RWPE2 (cell line): ENCODE measurements around the gene BCL2L12.

ENCODE experiments used
- ATAC-seq: fragments of 200-7000 bp; cut with Tn5 transposase; 3 replicates; pipeline ENCODE4 v1.9.1; 2021; ENCODE audit warnings: low read depth
- DNase-seq: peaks from one replicate; pipeline ENCODE4 v3.0.0-alpha.2; 2020; ENCODE audit warnings: low spot score
- H3K27ac ChIP-seq: fragments of 450-650 bp; 2 replicates; pipeline ENCODE4 v1.5.1; 2017; ENCODE audit warnings: mild to moderate bottlenecking; ENCODE audit not compliant: poor library complexity, severe bottlenecking
- H3K27me3 ChIP-seq: fragments of 250-450 bp; sonication (Bioruptor Pico); 2 replicates; pipeline ENCODE4 v1.5.1; 2021; ENCODE audit warnings: mild to moderate bottlenecking, moderate library complexity; ENCODE audit not compliant: insufficient read depth, poor library complexity, severe bottlenecking
- H3K36me3 ChIP-seq: fragments of 250-450 bp; sonication (Bioruptor Pico); 2 replicates; pipeline ENCODE4 v1.5.1; 2020; ENCODE audit warnings: low read depth, mild to moderate bottlenecking, moderate library complexity
- H3K4me1 ChIP-seq: fragments of 250-450 bp; sonication (Bioruptor Pico); 2 replicates; pipeline ENCODE4 v1.5.1; 2021; ENCODE audit warnings: mild to moderate bottlenecking, moderate library complexity; ENCODE audit not compliant: insufficient read depth, poor library complexity, severe bottlenecking
- H3K4me3 ChIP-seq: fragments of 250-450 bp; sonication (Bioruptor Pico); 2 replicates; pipeline ENCODE4 v1.5.1; 2021; ENCODE audit warnings: mild to moderate bottlenecking, moderate library complexity; ENCODE audit not compliant: severe bottlenecking
- H3K9me3 ChIP-seq: fragments of 250-450 bp; sonication (Bioruptor Pico); 2 replicates; pipeline ENCODE4 v1.5.1; 2021; ENCODE audit warnings: mild to moderate bottlenecking, moderate library complexity; ENCODE audit not compliant: severe bottlenecking
- CTCF ChIP-seq: fragments of 450-650 bp; IDR thresholded peaks from one replicate; pipeline ENCODE4 v1.5.1; 2017; ENCODE audit warnings: mild to moderate bottlenecking, moderate library complexity; ENCODE audit not compliant: poor library complexity, severe bottlenecking

The BCL2L12 gene

GRCh38 chr19:49705919-49706318, 40.2 kb downstream of the BCL2L12 start:
- Histone ChIP-seq H3K27me3 (no peaks in the 10 kb centered on the region), H3K4me1 (no peaks in the 10 kb centered on the region), H3K36me3 (no peaks in the 10 kb centered on the region), H3K4me3 (no peak overlapping the region), H3K27ac (no peak overlapping the region), H3K9me3 (no peaks in the 10 kb centered on the region)
- DNase-seq, result no peak
- no peak for TF ChIP-seq CTCF
- ATAC-seq, result no peak

- Histone ChIP-seq H3K27ac (no peak overlapping the region), H3K9me3 (no peaks in the 10 kb centered on the region), H3K27me3 (no peaks in the 10 kb centered on the region), H3K36me3 (no peaks in the 10 kb centered on the region), H3K4me3 (no peak overlapping the region), H3K4me1 (no peaks in the 10 kb centered on the region)
- ATAC-seq (peak; percentile 26; the same call in 1 of the 3 replicates), DNase-seq (no peak)
- TF ChIP-seq CTCF, result no peak
Observed at GRCh38 chr19:49710372-49710951, 44.7 kb downstream of the BCL2L12 start.

- no peak overlapping the region for H3K27ac ChIP-seq
- no peaks in the 10 kb centered on the region for H3K27me3 ChIP-seq
- H3K4me1 ChIP-seq, result no peaks in the 10 kb centered on the region
- no peaks in the 10 kb centered on the region for H3K36me3 ChIP-seq
- TF ChIP-seq CTCF, result no peak
- H3K9me3 ChIP-seq, result no peaks in the 10 kb centered on the region
- DNase-seq (no peak), ATAC-seq (peak; percentile 64)
- no peak overlapping the region for H3K4me3 ChIP-seq
Observed at GRCh38 chr19:49712397-49712859, 46.7 kb downstream of the BCL2L12 start.

GRCh38 chr19:49713236-49713845, 47.6 kb downstream of the BCL2L12 start:
- no peak for ATAC-seq
- Histone ChIP-seq H3K27me3 (no peaks in the 10 kb centered on the region), H3K27ac (no peak overlapping the region), H3K4me3 (no peak overlapping the region), H3K9me3 (no peaks in the 10 kb centered on the region), H3K4me1 (no peaks in the 10 kb centered on the region), H3K36me3 (no peaks in the 10 kb centered on the region)
- no peak for TF ChIP-seq CTCF
- DNase-seq, result no peak

- DNase-seq (no peak), ATAC-seq (no peak)
- no peak for TF ChIP-seq CTCF
- no peak overlapping the region for H3K4me3 ChIP-seq
- H3K36me3 ChIP-seq, result no peaks in the 10 kb centered on the region
- no peaks in the 10 kb centered on the region for H3K9me3 ChIP-seq
- H3K27me3 ChIP-seq, result no peaks in the 10 kb centered on the region
- H3K4me1 ChIP-seq, result no peaks in the 10 kb centered on the region
- no peak overlapping the region for H3K27ac ChIP-seq
Observed at GRCh38 chr19:49716154-49716553, 50.4 kb downstream of the BCL2L12 start.
